CD4-positive, alpha-beta memory T cell (primary cell): ENCODE measurements around the gene OR8J3. TPM values are rescaled to one million over a fixed set of nuclear protein-coding genes. Genes with fewer than 3 reads are reported as not detected.

Experiments used
- polyA plus RNA-seq, 2 donors: library from polyadenylated mRNA; unstranded; fragments of 300-500 nt; fragmentation: Illumina TruSeq; gene quantifications; one replicate each; pipeline ENCODE4 v1.2.3, GENCODE V29; 2021
- total RNA-seq, 2 experiments: library from RNA; stranded (reverse); gene quantifications; one replicate each; pipeline ENCODE4 v1.2.3, GENCODE V29; 2021

The OR8J3 gene
- total and polyA plus RNA-seq, 4 experiments from 2014 or later: not detected

Other genes with a start within 250 kb of the OR8J3 start
- gene OR5W2, start 225.6 kb downstream of the OR8J3 start, total RNA-seq: not detected
- gene OR5W2, start 225.6 kb downstream of the OR8J3 start, polyA plus RNA-seq: not detected
- gene OR5I1, start 203.8 kb downstream of the OR8J3 start, total RNA-seq: not detected
- gene OR5I1, start 203.8 kb downstream of the OR8J3 start, polyA plus RNA-seq: not detected
- gene OR10AG1, start 170.3 kb downstream of the OR8J3 start, total RNA-seq: not detected
- gene OR10AG1, start 170.3 kb downstream of the OR8J3 start, polyA plus RNA-seq: not detected
- gene OR5F1, start 145.6 kb downstream of the OR8J3 start, total RNA-seq: not detected
- not detected for gene OR5F1, start 145.6 kb downstream of the OR8J3 start, polyA plus RNA-seq
- gene OR5AS1, start 112.5 kb downstream of the OR8J3 start, total RNA-seq: not detected
- gene OR5AS1, start 112.5 kb downstream of the OR8J3 start, polyA plus RNA-seq: not detected
- gene OR8I2, start 46.9 kb downstream of the OR8J3 start, total RNA-seq: not detected
- gene OR8I2, start 46.9 kb downstream of the OR8J3 start, polyA plus RNA-seq: not detected
- not detected for gene OR8H2, start 36.5 kb downstream of the OR8J3 start, total RNA-seq
- not detected for gene OR8H2, start 36.5 kb downstream of the OR8J3 start, polyA plus RNA-seq
- not detected for gene OR8H3, start 17.8 kb downstream of the OR8J3 start, total RNA-seq
- not detected for gene OR8H3, start 17.8 kb downstream of the OR8J3 start, polyA plus RNA-seq
- gene OR8K5, start 20.1 kb upstream of the OR8J3 start, total RNA-seq: not detected
- not detected for gene OR8K5, start 20.1 kb upstream of the OR8J3 start, polyA plus RNA-seq
- gene OR5J2, start 36.4 kb upstream of the OR8J3 start, total RNA-seq: not detected
- not detected for gene OR5J2, start 36.4 kb upstream of the OR8J3 start, polyA plus RNA-seq
- gene OR5T2, start 94.1 kb upstream of the OR8J3 start, total RNA-seq: not detected
- gene OR5T2, start 94.1 kb upstream of the OR8J3 start, polyA plus RNA-seq: not detected
- not detected for gene OR5T3, start 112.1 kb upstream of the OR8J3 start, total RNA-seq
- gene OR5T3, start 112.1 kb upstream of the OR8J3 start, polyA plus RNA-seq: not detected
- not detected for gene OR5T1, start 134.0 kb upstream of the OR8J3 start, total RNA-seq
- gene OR5T1, start 134.0 kb upstream of the OR8J3 start, polyA plus RNA-seq: not detected
- not detected for gene OR8H1, start 152.1 kb upstream of the OR8J3 start, total RNA-seq
- gene OR8H1, start 152.1 kb upstream of the OR8J3 start, polyA plus RNA-seq: not detected
- gene OR8K3, start 174.9 kb upstream of the OR8J3 start, total RNA-seq: not detected
- gene OR8K3, start 174.9 kb upstream of the OR8J3 start, polyA plus RNA-seq: not detected
- not detected for gene OR8K1, start 205.8 kb upstream of the OR8J3 start, total RNA-seq
- not detected for gene OR8K1, start 205.8 kb upstream of the OR8J3 start, polyA plus RNA-seq
- not detected for gene OR8J1, start 214.1 kb upstream of the OR8J3 start, total RNA-seq
- gene OR8J1, start 214.1 kb upstream of the OR8J3 start, polyA plus RNA-seq: not detected
- not detected for gene OR8U1, start 235.4 kb upstream of the OR8J3 start, total RNA-seq
- gene OR8U1, start 235.4 kb upstream of the OR8J3 start, polyA plus RNA-seq: not detected